Fibroblast of the aortic adventitia (primary cell): ENCODE results near the gene ZFYVE19. TPM values are rescaled to one million over a fixed set of nuclear protein-coding genes. Genes with fewer than 3 reads are reported as not detected.
A peak's percentile ranks its signal among the peaks of the same experiment; 100 is the strongest.

Source experiments
- DNase-seq: peaks from one replicate; pipeline ENCODE4 v3.0.0-alpha.2; 2010; ENCODE audit warnings: low read depth
- H3K4me3 ChIP-seq: 2 replicates; pipeline ENCODE4 v1.5.1; 2011; ENCODE audit warnings: low read depth, mild to moderate bottlenecking, control low read depth, low read length, moderate library complexity
- CTCF ChIP-seq: IDR thresholded peaks from 2 replicates; pipeline ENCODE4 v1.5.1; 2011; ENCODE audit warnings: mild to moderate bottlenecking, low read length, control low read depth, inconsistent platforms; ENCODE audit not compliant: insufficient read depth
- total RNA-seq: library from RNA; depleted of rRNA; stranded (reverse); fragments of >200 nt; gene quantifications from 2 replicates; pipeline ENCODE4 v1.2.3, GENCODE V29; 2012; ENCODE audit warnings: low replicate concordance

Gene ZFYVE19
- total RNA-seq: 13.0 and 24.9 TPM in 2 replicates

GRCh38 chr15:40807028-40807887 is at the start of gene ZFYVE19, which contains the start of gene DNAJC17:
Gene ZFYVE19, plus strand, starts transcription at chr15:40807089. Its CDS starts 501 bp downstream, at chr15:40807590.
Gene DNAJC17, minus strand, starts transcription at chr15:40807473. Its CDS starts 27 bp downstream, at chr15:40807446.
- H3K4me3 ChIP-seq: peak within 1 kb of the TSS; percentile 99
- TF ChIP-seq CTCF: no peak

GRCh38 chr15:40759961-40760360 is 46.9 kb upstream of the ZFYVE19 start:
- TF ChIP-seq CTCF: no peak
- DNase-seq: no peak
- H3K4me3 ChIP-seq: no peak overlapping the region

More at GRCh38 chr15:40807028-40807887, at the start of gene ZFYVE19, which contains the start of gene DNAJC17:
- peak; percentile 98 for DNase-seq

- peak overlapping the region; percentile 61 for H3K4me3 ChIP-seq
- no peak for TF ChIP-seq CTCF
- DNase-seq: peak; percentile 37
These were observed 43.7 kb upstream of the ZFYVE19 start for GRCh38 chr15:40762919-40763800.

GRCh38 chr15:40763801-40764628 is 42.9 kb upstream of the ZFYVE19 start, which contains the start of gene GCHFR:
Gene GCHFR, plus strand, starts transcription at chr15:40764068. Its CDS starts 113 bp downstream, at chr15:40764181.
- peak; percentile 22 for TF ChIP-seq CTCF
- DNase-seq: peak; percentile 39
- H3K4me3 ChIP-seq: peak within 1 kb of the TSS; percentile 61

- DNase-seq: peak; percentile 32
These were observed 42.2 kb upstream of the ZFYVE19 start for GRCh38 chr15:40764629-40765103.

More at GRCh38 chr15:40764629-40765103, 42.2 kb upstream of the ZFYVE19 start:
- no peak for TF ChIP-seq CTCF
- peak overlapping the region; percentile 61 for H3K4me3 ChIP-seq
